HG03354 (cell line): ENCODE data around the gene HOXC11.

Source experiments
- ATAC-seq: cut with Tn5 transposase; IDR thresholded peaks from one replicate; pipeline ENCODE4 v1.9.1; 2021; ENCODE audit warnings: mild to moderate bottlenecking; ENCODE audit not compliant: unreplicated experiment, poor library complexity, severe bottlenecking

The HOXC11 gene

GRCh38 chr12:53941750-53942149 is 31.2 kb upstream of the HOXC11 start:
- ATAC-seq, result no peak

DNA sequence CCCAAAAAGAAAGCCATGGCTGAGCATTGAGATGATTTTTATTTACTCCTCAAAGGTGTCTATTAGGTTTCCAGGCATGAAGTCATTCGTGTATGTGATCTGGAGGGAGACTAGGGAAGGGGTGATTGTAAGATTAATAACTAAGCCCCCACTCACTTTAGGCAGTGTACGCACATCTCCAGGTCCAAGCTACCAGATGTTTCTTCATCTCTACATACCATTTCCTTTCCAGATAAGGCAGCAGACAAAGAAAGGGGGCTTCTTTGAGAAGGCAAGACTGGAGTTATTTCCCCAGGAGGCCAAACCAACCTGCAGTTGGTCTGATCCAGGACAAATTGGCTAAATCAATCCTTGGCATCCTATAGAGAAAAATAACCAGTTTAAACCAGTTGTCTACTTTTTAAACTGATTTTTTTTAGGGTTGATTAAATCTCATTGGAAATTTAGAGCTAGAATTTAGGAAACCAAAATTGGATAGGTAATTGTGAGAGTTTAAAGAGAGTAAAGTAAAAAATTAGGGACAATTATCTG is 30.4 kb upstream of the HOXC11 start:
- ATAC-seq, result no peak

GRCh38 chr12:53944209-53944608 is 28.7 kb upstream of the HOXC11 start:
- no peak for ATAC-seq

- no peak for ATAC-seq
Measured at GRCh38 chr12:53944907-53945847, 27.7 kb upstream of the HOXC11 start.

- ATAC-seq, result no peak
Measured at GRCh38 chr12:53947743-53948142, 25.2 kb upstream of the HOXC11 start.

DNA sequence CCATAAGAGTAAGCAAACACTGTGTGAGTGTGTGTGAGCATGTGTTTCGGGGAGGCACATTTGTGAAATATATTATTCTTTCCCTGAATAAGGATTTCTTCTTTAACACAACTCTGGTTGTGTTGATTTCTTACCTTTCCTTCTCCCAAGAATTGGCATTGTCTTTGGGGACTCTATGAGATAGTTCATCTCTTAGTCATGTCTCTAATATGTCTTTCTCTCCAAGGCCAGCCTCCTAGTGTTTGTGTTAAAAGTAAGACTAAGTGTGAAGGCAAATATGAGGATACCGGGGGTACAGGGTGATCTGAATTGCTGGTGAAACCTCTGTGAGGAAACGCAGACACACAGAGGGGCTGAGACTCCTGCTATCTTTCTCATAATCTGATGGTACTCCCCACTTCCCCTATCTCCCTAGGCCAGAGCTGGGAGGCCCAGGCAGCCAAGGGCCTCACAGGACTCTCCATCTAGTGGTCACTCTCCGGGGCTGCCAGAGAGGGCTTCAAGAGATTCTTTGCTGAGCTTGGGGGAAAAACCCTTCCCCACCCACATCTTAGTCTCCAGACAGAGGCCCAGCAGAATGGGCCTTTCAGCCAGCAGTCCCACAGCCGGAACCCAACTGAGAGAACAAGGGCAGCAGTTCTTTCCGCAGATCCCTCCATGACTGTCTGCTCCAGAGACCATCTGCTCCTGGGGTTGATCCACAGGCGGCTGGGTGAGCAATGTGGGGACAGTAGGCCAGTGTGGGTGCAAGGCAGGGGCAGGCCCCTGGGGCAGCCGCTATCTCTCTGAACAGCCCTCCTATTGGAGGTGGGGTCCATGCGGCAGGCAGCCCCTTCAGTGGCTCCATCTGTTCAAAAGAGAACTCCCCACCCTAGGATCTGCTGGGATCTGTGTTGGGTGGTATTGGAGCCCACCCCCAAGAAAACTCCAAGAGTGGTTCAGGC is 24.0 kb upstream of the HOXC11 start:
- no peak for ATAC-seq

DNA sequence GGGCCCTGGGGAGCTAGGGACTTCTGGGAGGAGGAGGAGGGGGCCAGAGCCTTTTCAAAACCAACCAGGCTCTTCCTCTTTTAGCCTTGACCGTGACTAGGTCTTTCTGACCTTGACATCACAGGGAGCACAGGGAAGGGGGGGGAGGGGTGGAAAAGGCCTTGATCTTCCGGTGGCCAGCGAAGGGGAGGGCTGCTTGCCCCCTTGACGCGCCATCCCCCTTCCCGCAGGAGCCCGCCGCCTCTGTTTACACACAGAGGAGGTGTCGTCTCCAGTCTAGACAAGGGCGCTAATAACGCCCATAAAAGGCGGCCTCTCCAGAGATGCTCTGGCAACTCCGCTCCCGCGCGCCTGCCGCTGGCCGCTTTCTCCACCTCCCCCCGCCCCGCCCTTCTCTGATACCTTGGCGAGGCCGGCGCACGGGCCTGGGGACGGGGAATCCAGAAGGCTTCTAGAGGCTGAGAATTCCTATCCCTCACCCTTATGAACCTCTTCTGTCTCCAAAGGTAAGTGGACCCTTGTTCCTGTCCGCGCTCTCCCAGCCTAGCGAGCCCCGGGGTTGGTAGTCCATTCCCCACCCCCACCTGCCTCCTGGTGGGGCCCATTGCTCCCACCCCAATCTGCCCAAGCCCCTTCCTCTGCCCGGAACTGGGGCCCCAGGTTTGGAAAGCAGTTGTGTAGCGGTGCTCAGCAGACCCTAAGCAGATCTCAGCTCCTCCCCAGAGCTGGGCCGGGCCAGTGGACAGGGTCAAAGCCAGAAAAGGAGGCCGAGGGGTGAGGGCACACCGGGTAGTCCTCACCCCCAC is 23.1 kb upstream of the HOXC11 start:
- ATAC-seq, result no peak

GRCh38 chr12:53950437-53950773 is 22.5 kb upstream of the HOXC11 start:
- no peak for ATAC-seq

- no peak for ATAC-seq
Measured at GRCh38 chr12:53950789-53951576, 21.9 kb upstream of the HOXC11 start.

DNA sequence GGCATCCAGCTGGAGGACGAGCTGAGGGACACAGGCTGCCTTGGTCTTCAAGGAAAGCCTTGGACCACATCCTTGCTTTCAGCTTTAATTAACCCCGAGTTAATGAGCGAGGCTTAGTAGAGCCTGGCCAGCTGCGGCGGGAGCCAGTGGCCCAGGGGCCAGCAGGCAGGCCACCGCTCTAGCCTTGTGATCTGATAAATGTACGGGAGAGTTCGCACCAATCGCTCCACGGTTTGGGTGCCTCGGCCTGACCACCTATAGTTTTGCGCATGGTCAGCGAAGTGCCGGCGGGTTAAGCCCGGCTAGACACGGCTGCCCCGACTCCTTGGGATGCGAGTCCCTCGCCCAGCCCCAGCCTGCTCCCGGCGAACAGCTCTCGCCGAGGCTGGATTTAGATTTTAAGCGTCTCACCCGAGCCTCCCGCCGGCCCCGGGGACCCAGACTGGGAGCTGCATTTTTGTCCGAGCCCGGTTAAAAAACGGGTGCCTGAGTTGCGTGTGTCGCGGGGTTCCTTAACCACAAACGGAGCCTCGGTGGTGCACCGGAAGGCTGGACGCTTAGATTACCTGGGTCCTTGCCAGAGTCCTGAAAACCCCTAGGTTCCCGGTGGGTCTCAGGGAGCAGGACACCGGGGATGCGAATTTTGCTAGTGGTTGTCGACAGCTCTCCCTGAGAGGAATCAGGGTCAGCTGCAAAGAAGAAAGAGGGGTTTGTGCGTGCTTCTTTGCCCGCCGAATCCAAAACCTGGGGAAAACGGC is 21.2 kb upstream of the HOXC11 start:
- ATAC-seq, result no peak

DNA sequence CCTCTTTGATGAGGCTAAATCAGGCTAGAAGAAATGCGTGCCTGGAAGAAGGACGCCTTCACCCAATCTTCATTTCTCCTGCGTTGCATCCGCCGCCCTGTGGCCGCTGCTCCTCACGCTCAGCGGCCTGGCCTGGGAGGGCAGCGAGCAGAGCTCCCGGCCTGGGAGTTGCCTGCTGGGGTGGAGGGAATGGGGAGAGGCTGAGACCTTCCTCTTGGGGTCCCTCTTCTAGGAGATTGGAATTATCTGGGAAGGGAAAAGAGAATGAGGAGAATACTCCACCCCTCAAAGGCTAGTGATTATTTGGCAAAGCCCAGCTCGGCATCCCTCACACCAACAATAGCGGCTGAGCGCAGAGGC is 20.6 kb upstream of the HOXC11 start:
- ATAC-seq, result no peak

GRCh38 chr12:53952871-53953734 is 19.8 kb upstream of the HOXC11 start:
- ATAC-seq, result no peak

GRCh38 chr12:53953831-53954693 is 18.9 kb upstream of the HOXC11 start:
- no peak for ATAC-seq

DNA sequence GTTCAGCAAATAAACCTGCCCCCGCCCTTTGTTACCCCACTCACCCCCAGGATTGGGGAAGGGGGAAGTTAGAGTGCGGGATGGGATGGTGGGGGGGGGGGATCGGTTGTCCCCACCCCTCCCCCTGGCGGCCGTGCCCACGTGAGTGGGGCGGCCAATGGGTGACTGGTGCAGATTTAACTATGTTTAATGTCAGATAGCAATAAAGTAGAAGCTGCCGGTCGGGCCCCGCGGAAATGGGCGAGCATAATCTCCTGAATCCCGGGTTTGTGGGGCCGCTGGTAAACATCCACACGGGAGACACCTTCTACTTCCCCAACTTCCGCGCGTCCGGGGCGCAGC is 18.3 kb upstream of the HOXC11 start, which contains the start of gene HOXC12:
HOXC12 (plus strand) TSS at position 210 of the 342 bp plus-strand sequence; CDS start at position 237, 27 bp downstream.
- no peak for ATAC-seq

DNA sequence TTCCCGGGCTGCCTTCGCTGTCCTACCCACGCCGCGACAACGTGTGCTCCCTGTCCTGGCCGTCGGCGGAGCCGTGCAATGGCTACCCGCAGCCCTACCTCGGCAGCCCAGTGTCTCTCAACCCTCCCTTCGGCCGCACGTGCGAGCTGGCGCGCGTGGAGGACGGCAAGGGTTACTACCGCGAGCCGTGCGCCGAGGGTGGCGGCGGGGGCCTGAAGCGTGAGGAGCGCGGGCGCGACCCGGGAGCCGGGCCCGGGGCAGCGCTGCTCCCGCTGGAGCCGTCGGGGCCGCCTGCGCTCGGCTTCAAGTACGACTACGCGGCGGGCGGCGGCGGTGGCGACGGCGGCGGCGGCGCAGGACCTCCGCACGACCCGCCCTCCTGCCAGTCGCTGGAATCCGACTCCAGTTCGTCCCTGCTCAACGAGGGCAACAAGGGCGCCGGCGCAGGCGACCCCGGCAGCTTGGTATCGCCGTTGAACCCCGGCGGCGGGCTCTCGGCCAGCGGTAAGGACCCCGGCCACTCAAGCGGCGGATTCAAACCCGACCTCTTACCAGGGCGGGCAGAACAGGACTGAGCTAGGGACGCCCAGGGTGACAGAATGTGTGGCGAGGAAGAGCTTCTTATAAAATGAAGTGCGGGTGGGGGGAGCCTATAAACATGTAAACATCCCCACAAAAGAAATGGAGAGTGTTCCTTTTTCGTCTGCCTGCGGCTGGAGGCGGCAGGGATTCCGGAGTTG is 17.7 kb upstream of the HOXC11 start:
- ATAC-seq, result no peak

GRCh38 chr12:53955776-53956250 is 17.1 kb upstream of the HOXC11 start:
- no peak for ATAC-seq
